CD4-positive, alpha-beta T cell treated with Interleukin-15 for 1 hour (primary cell): ENCODE data around the gene PNPO.
"Not testable (repeated sequence)": the region's sequence is repeated elsewhere in the genome, so short reads cannot be mapped to it uniquely, and the experiment has no call there.

Experiments
- DNase-seq: peaks from one replicate; pipeline ENCODE4 v3.0.0-alpha.2; 2020

Gene PNPO

GRCh38 chr17:47918991-47919390 lies 22.4 kb upstream of the PNPO start:
- no peak for DNase-seq

- not testable (repeated sequence) for DNase-seq
These were observed 21.5 kb upstream of the PNPO start for GRCh38 chr17:47919889-47920288.

GRCh38 chr17:47924785-47925677 lies 16.3 kb upstream of the PNPO start:
- DNase-seq, result no peak

GRCh38 chr17:47925678-47925988 lies 15.7 kb upstream of the PNPO start:
- DNase-seq, result no peak

GRCh38 chr17:47927821-47928400 lies 13.5 kb upstream of the PNPO start:
- DNase-seq, result no peak

- no peak for DNase-seq
These were observed 13.0 kb upstream of the PNPO start for GRCh38 chr17:47928415-47928814.

- no peak for DNase-seq
These were observed 12.0 kb upstream of the PNPO start for GRCh38 chr17:47929218-47930000.

- DNase-seq, result no peak
These were observed 9.5 kb upstream of the PNPO start for GRCh38 chr17:47931848-47932247.

GRCh38 chr17:47934856-47935255 lies 6.5 kb upstream of the PNPO start:
- no peak for DNase-seq

GRCh38 chr17:47935468-47935867 lies 5.9 kb upstream of the PNPO start:
- DNase-seq, result not testable (repeated sequence)

- DNase-seq, result no peak
These were observed 5.4 kb upstream of the PNPO start for GRCh38 chr17:47935961-47936360.

- no peak for DNase-seq
These were observed 3.4 kb upstream of the PNPO start for GRCh38 chr17:47937941-47938340.

GRCh38 chr17:47942096-47942510 lies 732 bp downstream of the PNPO start:
- no peak for DNase-seq

- no peak for DNase-seq
These were observed 1.2 kb downstream of the PNPO start for GRCh38 chr17:47942568-47942967.

- no peak for DNase-seq
These were observed 3.7 kb downstream of the PNPO start for GRCh38 chr17:47945080-47945479.

GRCh38 chr17:47945529-47946508 lies 4.4 kb downstream of the PNPO start:
- DNase-seq, result no peak

GRCh38 chr17:47946516-47946915 lies 5.1 kb downstream of the PNPO start:
- no peak for DNase-seq

- peak; percentile 71 for DNase-seq
These were observed 5.6 kb downstream of the PNPO start for GRCh38 chr17:47946929-47947397.

- no peak for DNase-seq
These were observed 7.4 kb downstream of the PNPO start for GRCh38 chr17:47948706-47949196.

GRCh38 chr17:47949197-47949759 lies 7.9 kb downstream of the PNPO start:
- peak; percentile 74 for DNase-seq

- no peak for DNase-seq
These were observed 8.6 kb downstream of the PNPO start for GRCh38 chr17:47949946-47950345.

GRCh38 chr17:47950448-47950847 lies 9.1 kb downstream of the PNPO start:
- DNase-seq, result no peak
